K562 (cell line): ENCODE measurements around the gene CRYBG1.

ENCODE experiments used
- BHLHE40 ChIP-seq: IDR thresholded peaks from 2 replicates; pipeline ENCODE4 v1.6.1; 2011; ENCODE audit warnings: low read length, improper control_type of control experiment
- CBFB ChIP-seq: sonication (generic); formaldehyde crosslinking; IDR thresholded peaks from 2 replicates; pipeline ENCODE4 v1.4.0; 2020; ENCODE audit warnings: mild to moderate bottlenecking, missing genetic modification reagents
- CREM ChIP-seq: IDR thresholded peaks from 2 replicates; pipeline ENCODE4 v1.6.1; 2014; ENCODE audit warnings: antibody characterized with exemption, low read depth
- CTCF ChIP-seq, 3 experiments: IDR thresholded peaks in 2 of 3; conservative IDR thresholded peaks in 1 of 3; 2 replicates each; pipeline ENCODE4 v1.5.1; 2011 to 2012; ENCODE audit warnings: low read length in 3 of 3, mild to moderate bottlenecking in 3 of 3, control low read depth in 2 of 3, improper control_type of control experiment in 1 of 3, inconsistent platforms in 1 of 3, low read depth in 1 of 3, mixed read lengths in 1 of 3, moderate library complexity in 1 of 3; ENCODE audit not compliant: insufficient read depth in 2 of 3
- E2F8 ChIP-seq: fragments of 450-650 bp; IDR thresholded peaks from 2 replicates; pipeline ENCODE4 v1.7.1; 2018; ENCODE audit warnings: mild to moderate bottlenecking, low read depth; ENCODE audit not compliant: partially characterized antibody
- GTF2B ChIP-seq: IDR thresholded peaks from 2 replicates; pipeline ENCODE4 v1.6.1; 2011; ENCODE audit not compliant: insufficient read length; ENCODE audit errors: extremely low read depth
- MAFG ChIP-seq: fragments of 450-650 bp; conservative IDR thresholded peaks from 2 replicates; pipeline ENCODE4 v1.6.1; 2016; ENCODE audit warnings: missing genetic modification characterization, missing compliant biosample characterization
- POLR2A ChIP-seq: fragments of 450-650 bp; conservative IDR thresholded peaks from 2 replicates; pipeline ENCODE4 v1.6.1; 2016
- POLR2AphosphoS5 ChIP-seq: IDR thresholded peaks from 2 replicates; pipeline ENCODE4 v1.6.1; 2011; ENCODE audit warnings: mild to moderate bottlenecking, low read depth, low read length, moderate library complexity; ENCODE audit not compliant: control insufficient read depth, insufficient read depth
- REST ChIP-seq, 2 experiments: fragments of 450-650 bp; formaldehyde crosslinking in 1 of 2; IDR thresholded peaks; 2 replicates each; pipeline versions ENCODE4 v1.4.0 to v1.6.1; 2014 to 2020; ENCODE audit warnings: mild to moderate bottlenecking in 2 of 2, borderline replicate concordance in 1 of 2, low read depth in 1 of 2
- ZBED1 ChIP-seq: IDR thresholded peaks from 2 replicates; pipeline ENCODE4 v1.6.1; 2014
- ZNF583 ChIP-seq: fragments of 250-450 bp; sonication (Bioruptor Pico); IDR thresholded peaks from 2 replicates; pipeline ENCODE4 v1.4.0; 2020
- ZZZ3 ChIP-seq: fragments of 450-650 bp; IDR thresholded peaks from 2 replicates; pipeline ENCODE4 v1.6.1; 2016; ENCODE audit warnings: antibody characterized with exemption, mild to moderate bottlenecking, moderate library complexity

- no peak for TF ChIP-seq ZNF583 (CRISPR knock-in tag)
- no peak for TF ChIP-seq GTF2B
- no peak for TF ChIP-seq CTCF (IDR thresholded peaks at IDR 0.05 in 2 of 3, conservative IDR thresholded peaks at IDR 0.05 in 1 of 3; ENCODE audit: insufficient read depth in 2 of 3, low read depth in 1 of 3, low read length in 3 of 3)
- TF ChIP-seq BHLHE40, result no peak
- TF ChIP-seq MAFG (tag), result no peak
- TF ChIP-seq ZZZ3, result no peak
- TF ChIP-seq E2F8, result no peak
- TF ChIP-seq POLR2A, result no peak
- TF ChIP-seq POLR2AphosphoS5, result no peak
- TF ChIP-seq ZBED1, result no peak
- no peak for TF ChIP-seq REST (IDR thresholded peaks at IDR 0.05; ENCODE audit: borderline replicate concordance)
- no peak for TF ChIP-seq REST (CRISPR knock-in tag; IDR thresholded peaks at IDR 0.05; ENCODE audit: low read depth)
- no peak for TF ChIP-seq CREM
- TF ChIP-seq CBFB (CRISPR knock-in tag), result no peak
These were observed 211.9 kb downstream of the CRYBG1 start for GRCh38 chr6:106572436-106572835.
